ENCODE data around the gene CHD8. TPM values are rescaled to one million over a fixed set of nuclear protein-coding genes. Genes with fewer than 3 reads are reported as not detected.
A peak's percentile ranks its signal among the peaks of the same experiment; 100 is the strongest.

The CHD8 gene
- total and polyA plus RNA-seq, 9 donors = 27.1 to 79.3 (median 63.4) TPM

DNA sequence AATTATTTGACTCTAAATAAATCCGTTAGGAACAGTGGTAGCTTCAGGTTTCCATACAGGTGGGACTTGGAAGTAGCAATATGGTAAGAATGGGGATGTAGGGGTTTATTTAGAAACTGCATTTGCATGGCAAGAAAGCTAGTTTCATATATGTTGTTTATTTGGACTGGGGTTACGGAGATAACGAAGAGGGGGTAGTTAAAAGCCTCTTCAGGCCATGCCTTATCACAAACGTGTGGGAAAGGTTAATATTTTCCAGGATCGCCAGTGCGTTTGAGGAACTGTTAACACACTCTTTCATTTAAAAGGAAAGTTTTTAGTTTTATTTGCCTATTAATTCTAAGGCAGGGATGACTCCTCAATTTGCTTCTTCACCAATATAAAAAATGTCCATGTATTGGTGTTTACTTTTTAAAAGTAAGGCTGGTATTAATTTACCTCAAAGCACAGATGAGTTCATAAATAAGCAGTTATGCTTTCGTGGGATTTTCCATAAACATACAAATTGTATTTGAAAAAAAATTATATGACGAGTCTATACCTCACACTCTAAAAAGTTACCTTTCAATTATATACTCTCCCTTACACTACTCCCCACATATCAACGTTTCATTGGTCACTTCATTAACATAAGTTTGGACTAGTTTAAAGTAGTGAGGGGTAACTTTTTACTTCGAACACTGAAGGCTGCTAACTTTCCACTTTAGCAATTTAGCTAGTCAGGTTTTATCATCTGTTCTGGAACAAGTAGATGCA, 20.0 kb upstream of the CHD8 start:
- DNase-seq = no peak
- Histone ChIP-seq H3K4me3 (peak overlapping the region; percentile 79), H3K36me3 (no peaks in the 10 kb centered on the region), H3K27me3 (no peaks in the 10 kb centered on the region), H3K4me1 (ENCODE audit: insufficient read depth) (peaks cover 5% of the 10 kb centered on the region), H3K9me3 (no peaks in the 10 kb centered on the region), H3K27ac (peak overlapping the region in 1 of 2 donors; percentile 66)
- TF ChIP-seq POLR2A (IDR thresholded peaks at IDR 0.05) (no peak), EP300 (IDR thresholded peaks at IDR 0.05) (no peak)
- TF ChIP-seq, protein P1, sequence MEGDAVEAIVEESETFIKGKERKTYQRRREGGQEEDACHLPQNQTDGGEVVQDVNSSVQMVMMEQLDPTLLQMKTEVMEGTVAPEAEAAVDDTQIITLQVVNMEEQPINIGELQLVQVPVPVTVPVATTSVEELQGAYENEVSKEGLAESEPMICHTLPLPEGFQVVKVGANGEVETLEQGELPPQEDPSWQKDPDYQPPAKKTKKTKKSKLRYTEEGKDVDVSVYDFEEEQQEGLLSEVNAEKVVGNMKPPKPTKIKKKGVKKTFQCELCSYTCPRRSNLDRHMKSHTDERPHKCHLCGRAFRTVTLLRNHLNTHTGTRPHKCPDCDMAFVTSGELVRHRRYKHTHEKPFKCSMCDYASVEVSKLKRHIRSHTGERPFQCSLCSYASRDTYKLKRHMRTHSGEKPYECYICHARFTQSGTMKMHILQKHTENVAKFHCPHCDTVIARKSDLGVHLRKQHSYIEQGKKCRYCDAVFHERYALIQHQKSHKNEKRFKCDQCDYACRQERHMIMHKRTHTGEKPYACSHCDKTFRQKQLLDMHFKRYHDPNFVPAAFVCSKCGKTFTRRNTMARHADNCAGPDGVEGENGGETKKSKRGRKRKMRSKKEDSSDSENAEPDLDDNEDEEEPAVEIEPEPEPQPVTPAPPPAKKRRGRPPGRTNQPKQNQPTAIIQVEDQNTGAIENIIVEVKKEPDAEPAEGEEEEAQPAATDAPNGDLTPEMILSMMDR (IDR thresholded peaks at IDR 0.05) = no peak
- intact Hi-C loops (cut with DNase I) = loop anchor here in 1 of 4 donors (2.0 kb wide), 1 partner anchor 19 kb away; the partner anchor contains the start of gene CHD8
- 26 to 33% (median 31%) methylated on average over 10 of the region's 10 CpGs for WGBS, 3 donors

DNA sequence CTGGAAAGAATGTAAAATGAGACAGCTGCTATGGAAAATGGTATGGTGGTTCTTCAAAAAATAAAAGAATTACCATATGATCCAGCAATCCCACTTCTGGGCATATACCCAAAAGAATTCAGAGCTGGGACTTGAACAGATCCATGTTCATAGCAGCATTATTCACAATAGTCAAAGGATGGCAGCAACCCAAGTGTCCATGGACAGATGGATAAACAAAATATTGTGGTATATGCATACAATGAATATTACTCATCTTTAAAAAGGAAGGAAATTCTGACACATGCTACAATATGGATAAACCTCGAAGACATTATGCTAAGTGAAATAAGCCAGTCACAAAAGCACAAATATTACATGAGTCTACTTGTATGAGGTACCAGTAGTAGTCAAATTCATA, 11.7 kb upstream of the CHD8 start:
- WGBS, 3 donors = 78 to 90% (median 83%) methylated on average over 1 of the region's 1 CpG
- H3K4me3 ChIP-seq = no peak overlapping the region
- no peaks in the 10 kb centered on the region for H3K27me3 ChIP-seq
- H3K27ac ChIP-seq = no peak overlapping the region
- no peaks in the 10 kb centered on the region for H3K4me1 ChIP-seq (ENCODE audit: insufficient read depth)
- TF ChIP-seq POLR2A (IDR thresholded peaks at IDR 0.05) (no peak), EP300 (IDR thresholded peaks at IDR 0.05) (no peak)
- TF ChIP-seq, protein P1 (IDR thresholded peaks at IDR 0.05) = no peak
- no peak for DNase-seq
- intact Hi-C loops (cut with DNase I) = no loop called here
- no peaks in the 10 kb centered on the region for H3K9me3 ChIP-seq
- no peaks in the 10 kb centered on the region for H3K36me3 ChIP-seq

- no peaks in the 10 kb centered on the region for H3K27me3 ChIP-seq
- H3K9me3 ChIP-seq = no peaks in the 10 kb centered on the region
- DNase-seq = no peak
- peaks cover 4% of the 10 kb centered on the region for H3K4me1 ChIP-seq (ENCODE audit: insufficient read depth)
- WGBS, 3 donors = 0 to 1% (median 0%) methylated on average over 17 of the region's 17 CpGs
- H3K27ac ChIP-seq = peak overlapping the region in 1 of 2 donors; percentile 93
- TF ChIP-seq POLR2A (IDR thresholded peaks at IDR 0.05) (no peak), EP300 (IDR thresholded peaks at IDR 0.05) (no peak)
- TF ChIP-seq, protein P1 (IDR thresholded peaks at IDR 0.05) = no peak
- intact Hi-C loops (cut with DNase I) = loop anchor here in 1 of 4 donors (10.0 kb wide), 1 partner anchor 99 kb away; no protein-coding TSS in a partner anchor
- no peaks in the 10 kb centered on the region for H3K36me3 ChIP-seq
- peak overlapping the region; percentile 91 for H3K4me3 ChIP-seq
Observed at GRCh38 chr14:21455592-21455911, 371 bp downstream of the CHD8 start.

DNA sequence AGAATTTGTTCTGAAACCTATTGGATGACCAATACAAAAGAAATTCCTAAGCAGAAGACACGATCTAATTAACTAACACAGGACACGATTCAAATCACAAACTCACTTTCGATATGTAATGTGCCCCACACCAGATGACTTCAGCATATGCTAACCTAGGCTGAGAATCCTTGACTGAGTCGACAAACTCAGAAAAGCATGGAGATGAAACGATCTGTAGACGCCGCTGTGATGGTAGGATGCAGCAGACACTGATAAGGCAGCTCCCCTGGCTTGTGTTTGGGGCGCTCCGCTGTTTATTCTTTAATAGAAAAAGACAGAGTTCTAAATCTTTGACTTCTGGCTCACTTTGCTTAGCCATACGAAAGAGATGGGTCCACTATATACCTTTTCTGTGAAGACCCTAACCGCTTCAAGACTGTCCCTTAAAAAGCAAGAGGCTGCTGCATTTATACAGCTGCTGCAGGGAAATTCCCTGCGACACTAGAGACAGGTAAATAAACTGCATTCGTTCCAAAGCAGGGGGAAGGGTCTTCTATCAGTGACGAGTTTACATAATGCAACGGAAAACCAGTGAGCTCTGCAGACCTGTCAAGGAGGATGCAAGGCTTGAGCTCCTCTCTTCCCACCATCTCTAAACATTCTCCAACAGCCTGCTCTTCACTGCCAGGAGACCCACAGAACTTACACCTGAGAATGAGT, 929 bp downstream of the CHD8 start:
- Histone ChIP-seq H3K9me3 (no peaks in the 10 kb centered on the region), H3K36me3 (no peaks in the 10 kb centered on the region), H3K27me3 (no peaks in the 10 kb centered on the region), H3K4me3 (peak overlapping the region; percentile 91), H3K27ac (no peak overlapping the region), H3K4me1 (ENCODE audit: insufficient read depth) (peaks cover 4% of the 10 kb centered on the region)
- no peak for DNase-seq
- WGBS, 3 donors = 12 to 20% (median 15%) methylated on average over 15 of the region's 15 CpGs
- no peak for TF ChIP-seq POLR2A (IDR thresholded peaks at IDR 0.05)
- no peak for TF ChIP-seq EP300 (IDR thresholded peaks at IDR 0.05)
- TF ChIP-seq, protein P1 (IDR thresholded peaks at IDR 0.05) = no peak
- intact Hi-C loops (cut with DNase I) = loop anchor here in 1 of 4 donors (10.0 kb wide), 1 partner anchor 100 kb away; no protein-coding TSS in a partner anchor
